GM12878 (cell line): ENCODE results near the gene RASL10A. TPM values are rescaled to one million over a fixed set of nuclear protein-coding genes. Genes with fewer than 3 reads are reported as not detected.

Source experiments
- ATAC-seq: fragments of 200-7000 bp; cut with Tn5 transposase; 3 replicates; pipeline ENCODE4 v1.9.1; 2020; ENCODE audit warnings: mild to moderate bottlenecking, moderate library complexity
- BruUV-seq: library from RNA; stranded (reverse); fragments of 400-500 nt; replicated peaks from 2 replicates; lab custom pipeline; 2021; lab: Mats Ljungman, UMichigan
- CTCF ChIA-PET: fragments of 300-600 bp; sonication (Branson Sonifier 250); formaldehyde crosslinking; extraction: SDS; loops from one replicate; lab custom pipeline; 2021; ENCODE audit warnings: inconsistent platforms; lab: Yijun Ruan, JAX
- POLR2A ChIA-PET: fragments of 350-600 bp; formaldehyde crosslinking; extraction: SDS; loops from one replicate; lab custom pipeline; 2021; ENCODE audit warnings: inconsistent platforms; lab: Charles Lee
- RAD21 ChIA-PET: fragments of 300-600 bp; sonication (Branson Sonifier 250); formaldehyde crosslinking; loops from one replicate; lab custom pipeline; 2023; ENCODE audit warnings: antibody characterized with exemption; ENCODE audit not compliant: unreplicated experiment; lab: Charles Lee
- SMC1A ChIA-PET: fragments of 300-600 bp; sonication (Branson Sonifier 250); formaldehyde crosslinking; loops from one replicate; lab custom pipeline; 2023; ENCODE audit not compliant: unreplicated experiment, uncharacterized antibody; lab: Charles Lee
- DNase-seq: peaks from one replicate; pipeline ENCODE4 v3.0.0-alpha.2; 2011; ENCODE audit warnings: low read depth, low spot score
- FAIRE-seq: peaks from 3 replicates; lab custom pipeline; 2011; peaks lifted over from hg19 to GRCh38; lab: Jason Lieb, UNC
- H2AFZ ChIP-seq: 2 replicates; pipeline ENCODE4 v1.6.0; 2011; ENCODE audit warnings: low read depth, low read length, control low read depth; ENCODE audit not compliant: control insufficient read depth
- H3K27ac ChIP-seq: 2 replicates; pipeline ENCODE4 v1.5.1; 2011; ENCODE audit warnings: control low read depth; ENCODE audit not compliant: control insufficient read depth, insufficient read depth
- H3K27me3 ChIP-seq, 2 experiments: replicated peaks in 1 of 2; 2 replicates each; pipeline versions ENCODE4 v1.6.0 to v1.6.1; 2011; ENCODE audit warnings: low read length in 1 of 2; ENCODE audit not compliant: control insufficient read depth in 2 of 2, insufficient read depth in 2 of 2
- H3K36me3 ChIP-seq, 2 experiments: 2 replicates each; pipeline ENCODE4 v1.5.1; 2011; ENCODE audit warnings: low read length in 1 of 2; ENCODE audit not compliant: control insufficient read depth in 2 of 2, insufficient read depth in 2 of 2
- H3K4me1 ChIP-seq: 2 replicates; pipeline ENCODE4 v1.6.1; 2011; ENCODE audit warnings: mild to moderate bottlenecking, low read length, moderate library complexity, mixed read lengths; ENCODE audit not compliant: control insufficient read depth, insufficient read depth
- H3K4me2 ChIP-seq: 2 replicates; pipeline ENCODE4 v1.6.0; 2011; ENCODE audit warnings: control low read depth; ENCODE audit not compliant: control insufficient read depth, insufficient read depth
- H3K4me3 ChIP-seq: fragments of 200-600 bp; sonication (generic); 2 replicates; pipeline ENCODE4 v1.5.1; 2016
- H3K79me2 ChIP-seq: 2 replicates; pipeline ENCODE4 v1.6.0; 2011; ENCODE audit warnings: low read length; ENCODE audit not compliant: control insufficient read depth, insufficient read depth
- H3K9ac ChIP-seq: 2 replicates; pipeline ENCODE4 v1.8.0; 2011; ENCODE audit warnings: low read length, control low read depth, mixed read lengths; ENCODE audit not compliant: control insufficient read depth, insufficient read depth
- H3K9me3 ChIP-seq: replicated peaks from 3 replicates; pipeline ENCODE4 v1.5.1; 2011; ENCODE audit warnings: mild to moderate bottlenecking, low read length; ENCODE audit not compliant: control insufficient read depth, insufficient read depth
- H4K20me1 ChIP-seq: 2 replicates; pipeline ENCODE4 v1.6.0; 2011; ENCODE audit not compliant: control insufficient read depth, insufficient read depth
- CUX1 ChIP-seq: IDR thresholded peaks from 2 replicates; pipeline ENCODE4 v1.6.1; 2012; ENCODE audit warnings: improper control_type of control experiment, low read depth, low read length; ENCODE audit not compliant: insufficient replicate concordance
- E2F4 ChIP-seq: IDR thresholded peaks from 2 replicates; pipeline ENCODE4 v1.6.1; 2012; ENCODE audit warnings: low read depth, low read length, improper control_type of control experiment
- FOXM1 ChIP-seq: IDR thresholded peaks from 2 replicates; pipeline ENCODE4 v1.6.1; 2012; ENCODE audit warnings: low read depth, mild to moderate bottlenecking, inconsistent platforms, low read length, moderate library complexity
- KLF5 ChIP-seq: fragments of 450-650 bp; IDR thresholded peaks from 2 replicates; pipeline ENCODE4 v1.6.1; 2014; ENCODE audit warnings: mild to moderate bottlenecking; ENCODE audit not compliant: partially characterized antibody
- MTA2 ChIP-seq: fragments of 450-650 bp; IDR thresholded peaks from 2 replicates; pipeline ENCODE4 v1.6.1; 2016; ENCODE audit warnings: low read depth, mild to moderate bottlenecking, moderate library complexity
- RBBP5 ChIP-seq: fragments of 200-600 bp; sonication (generic); conservative IDR thresholded peaks from 2 replicates; pipeline ENCODE4 v1.6.1; 2016
- TCF3 ChIP-seq: IDR thresholded peaks from 2 replicates; pipeline ENCODE4 v1.6.1; 2012; ENCODE audit warnings: low read depth, mild to moderate bottlenecking, low read length, borderline replicate concordance; ENCODE audit not compliant: insufficient read depth
- WGBS: methylation state at CpG from one replicate; pipeline ENCODE4 v1.1.6; 2016; ENCODE audit warnings: low lambda C conversion rate; ENCODE audit not compliant: insufficient replicate concordance, insufficient coverage; ENCODE audit errors: missing lambda C conversion rate; 5-methylcytosine and 5-hydroxymethylcytosine counted together
- in situ Hi-C: fragments of 300-500 bp; cut with MboI; formaldehyde crosslinking; loops from 9 replicates; pipeline ENCODE4 v1.14.3; 2018; ENCODE audit warnings: mixed read lengths
- intact Hi-C: fragments of 100-400 bp; cut with micrococcal nuclease; formaldehyde crosslinking; loops from one replicate; pipeline ENCODE4 v1.14.2; 2022; ENCODE audit not compliant: unreplicated experiment
- polyA plus RNA-seq, 11 experiments: library from polyadenylated mRNA; depleted of rRNA in 4 of 11; unstranded in 6 of 11; stranded (reverse) in 5 of 11; fragments of >200 nt; fragmentation: Nextera tagmentation in 4 of 11; fragmentation: Illumina TruSeq in 1 of 11; extraction: Ambion mirVana in 4 of 11; extraction: Trizol in 1 of 11; gene quantifications; 1 replicate in 1 of 11; 2 replicates in 10 of 11; pipeline versions ENCODE4 v1.2.1 to v1.2.3, GENCODE V29; 2011 to 2016; ENCODE audit warnings: inconsistent platforms in 2 of 11, missing spikeins in 2 of 11, low read depth in 1 of 11
- total RNA-seq, 4 experiments: library from RNA; depleted of rRNA in 3 of 4; stranded (reverse); fragments of >200 nt in 3 of 4; fragmentation: Illumina TruSeq in 1 of 4; extraction: Trizol in 1 of 4; gene quantifications; 2 replicates each; pipeline versions ENCODE4 v1.2.1 to v1.2.3, GENCODE V29; 2013 to 2021
- TF ChIP-seq, protein P1 (sequence below): fragments of 450-650 bp; IDR thresholded peaks from 2 replicates; pipeline ENCODE4 v1.6.1; 2016; ENCODE audit warnings: mild to moderate bottlenecking

RASL10A gene
- total and polyA plus RNA-seq, 10 of the 15 experiments (the other 5 are each of a cell fraction or from before 2014, with no cell fraction given), result 0.12 to 0.46 (median 0.21) TPM; not detected in 6

GRCh38 chr22:29334148-29334547 is 18.7 kb upstream of the RASL10A start:
- Histone ChIP-seq H3K27ac (no peak overlapping the region), H4K20me1 (no peaks in the 10 kb centered on the region), H3K4me2 (no peak overlapping the region), H3K4me1 (no peaks in the 10 kb centered on the region), H2AFZ (no peak overlapping the region), H3K9ac (no peak overlapping the region), H3K9me3 (no peaks in the 10 kb centered on the region), H3K36me3 (peaks cover 16 to 48% of the 10 kb centered on the region in 2 experiments), H3K79me2 (no peaks in the 10 kb centered on the region), H3K4me3 (no peak overlapping the region)
- no TSS peak for BruUV-seq
- no peak for FAIRE-seq
- WGBS, result 98% methylated on average over 7 of the region's 7 CpGs
- ATAC-seq, result no peak
- intact Hi-C loops (no loop called here), in situ Hi-C loops (no loop called here)
- no peak for DNase-seq
- ChIA-PET SMC1A (no interaction called here), CTCF (no interaction called here), RAD21 (no interaction called here)
- no peak for TF ChIP-seq RBBP5
- TF ChIP-seq FOXM1, result no peak
- no peak for TF ChIP-seq CUX1
- TF ChIP-seq, protein P1, sequence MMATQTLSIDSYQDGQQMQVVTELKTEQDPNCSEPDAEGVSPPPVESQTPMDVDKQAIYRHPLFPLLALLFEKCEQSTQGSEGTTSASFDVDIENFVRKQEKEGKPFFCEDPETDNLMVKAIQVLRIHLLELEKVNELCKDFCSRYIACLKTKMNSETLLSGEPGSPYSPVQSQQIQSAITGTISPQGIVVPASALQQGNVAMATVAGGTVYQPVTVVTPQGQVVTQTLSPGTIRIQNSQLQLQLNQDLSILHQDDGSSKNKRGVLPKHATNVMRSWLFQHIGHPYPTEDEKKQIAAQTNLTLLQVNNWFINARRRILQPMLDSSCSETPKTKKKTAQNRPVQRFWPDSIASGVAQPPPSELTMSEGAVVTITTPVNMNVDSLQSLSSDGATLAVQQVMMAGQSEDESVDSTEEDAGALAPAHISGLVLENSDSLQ, result no peak
- no peak for TF ChIP-seq MTA2
- TF ChIP-seq KLF5, result no peak
- no peak for TF ChIP-seq TCF3
- TF ChIP-seq E2F4, result no peak
- TF ChIP-seq, all 136 proteins: peak for 0
- POLR2A ChIA-PET, result no interaction called here
- no peaks in the 10 kb centered on the region for H3K27me3 ChIP-seq
